ENCODE data around the gene NR2C2. TPM values are rescaled to one million over a fixed set of nuclear protein-coding genes. Genes with fewer than 3 reads are reported as not detected.

NR2C2 gene
- total RNA-seq, 1 experiment from 2014 or later: 46.8 TPM

GRCh38 chr3:15053541-15053940 lies 106.2 kb downstream of the NR2C2 start:
- no peak overlapping the region for H3K4me3 ChIP-seq (ENCODE audit: low read length)
- H3K36me3 ChIP-seq (ENCODE audit: insufficient read depth, low read length): peaks cover 55% of the 10 kb centered on the region; the same call in 1 of the 2 replicates
- no peak overlapping the region for H3K4me2 ChIP-seq (ENCODE audit: low read depth, low read length, poor library complexity, severe bottlenecking)
- H3K4me1 ChIP-seq (ENCODE audit: low read length): peaks cover 62% of the 10 kb centered on the region
- no peaks in the 10 kb centered on the region for H3K9me3 ChIP-seq (ENCODE audit: low read length)
- no peak overlapping the region for H3K9ac ChIP-seq (ENCODE audit: low read length)
- peaks cover 92% of the 10 kb centered on the region for H3K79me2 ChIP-seq (ENCODE audit: low read length)
- DNase-seq: no peak
- H3K9me2 ChIP-seq (replicated peaks; ENCODE audit: insufficient read depth, low read length): no peaks in the 10 kb centered on the region
- peaks cover 31% of the 10 kb centered on the region for H4K20me1 ChIP-seq (ENCODE audit: insufficient read depth, low read depth, low read length)
- H3K27me3 ChIP-seq (ENCODE audit: low read length): no peaks in the 10 kb centered on the region
- H3K27ac ChIP-seq (ENCODE audit: low read length): peak overlapping the region; percentile 43; the same call in 1 of the 2 replicates
- H2AFZ ChIP-seq (ENCODE audit: low read length): no peak overlapping the region

- H2AFZ ChIP-seq (ENCODE audit: low read length): no peak overlapping the region
- no peak overlapping the region for H3K9ac ChIP-seq (ENCODE audit: low read length)
- no peak overlapping the region for H3K4me2 ChIP-seq (ENCODE audit: low read depth, low read length, poor library complexity, severe bottlenecking)
- H3K9me3 ChIP-seq (ENCODE audit: low read length): no peaks in the 10 kb centered on the region
- H3K79me2 ChIP-seq (ENCODE audit: low read length): peaks cover 92% of the 10 kb centered on the region
- no peaks in the 10 kb centered on the region for H3K27me3 ChIP-seq (ENCODE audit: low read length)
- H4K20me1 ChIP-seq (ENCODE audit: insufficient read depth, low read depth, low read length): peaks cover 35% of the 10 kb centered on the region
- peaks cover 54% of the 10 kb centered on the region; the same call in 1 of the 2 replicates for H3K36me3 ChIP-seq (ENCODE audit: insufficient read depth, low read length)
- H3K4me1 ChIP-seq (ENCODE audit: low read length): peaks cover 54% of the 10 kb centered on the region
- H3K9me2 ChIP-seq (replicated peaks; ENCODE audit: insufficient read depth, low read length): no peaks in the 10 kb centered on the region
- no peak overlapping the region for H3K27ac ChIP-seq (ENCODE audit: low read length)
- no peak for DNase-seq
- H3K4me3 ChIP-seq (ENCODE audit: low read length): no peak overlapping the region
Measured at GRCh38 chr3:15055019-15055557, 107.7 kb downstream of the NR2C2 start.

GRCh38 chr3:15056676-15057404 lies 109.5 kb downstream of the NR2C2 start:
- Histone ChIP-seq H3K4me1 (ENCODE audit: low read length) (peaks cover 37% of the 10 kb centered on the region), H3K79me2 (ENCODE audit: low read length) (peaks cover 84% of the 10 kb centered on the region), H3K36me3 (ENCODE audit: insufficient read depth, low read length) (peaks cover 50% of the 10 kb centered on the region; the same call in 1 of the 2 replicates), H3K9ac (ENCODE audit: low read length) (no peak overlapping the region), H2AFZ (ENCODE audit: low read length) (no peak overlapping the region), H3K9me2 (replicated peaks; ENCODE audit: insufficient read depth, low read length) (no peaks in the 10 kb centered on the region), H3K27me3 (ENCODE audit: low read length) (no peaks in the 10 kb centered on the region), H3K4me3 (ENCODE audit: low read length) (no peak overlapping the region), H3K4me2 (ENCODE audit: low read depth, low read length, poor library complexity, severe bottlenecking) (no peak overlapping the region), H4K20me1 (ENCODE audit: insufficient read depth, low read depth, low read length) (peaks cover 31% of the 10 kb centered on the region), H3K27ac (ENCODE audit: low read length) (no peak overlapping the region), H3K9me3 (ENCODE audit: low read length) (no peaks in the 10 kb centered on the region)
- no peak for DNase-seq

DNA sequence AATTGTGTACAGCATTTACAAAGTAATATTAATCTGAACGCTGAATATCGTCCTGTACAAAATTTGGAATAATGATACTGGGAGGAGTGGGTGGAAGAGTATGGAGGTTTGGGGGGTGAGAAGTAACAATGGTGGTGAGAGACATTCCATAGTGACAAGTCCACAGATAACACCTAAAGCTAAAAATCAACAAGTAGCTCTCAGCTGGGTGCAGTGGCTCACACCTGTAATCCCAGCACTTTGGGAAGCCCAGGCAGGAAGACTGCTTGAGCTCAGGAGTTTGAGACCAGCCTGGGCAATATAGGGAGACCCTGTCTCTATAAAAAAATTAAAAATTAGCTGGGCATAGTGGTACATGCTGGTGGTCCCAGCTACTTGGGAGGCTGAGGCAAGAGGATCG lies 112.6 kb downstream of the NR2C2 start:
- Histone ChIP-seq H4K20me1 (ENCODE audit: insufficient read depth, low read depth, low read length) (peaks cover 35% of the 10 kb centered on the region), H3K4me2 (ENCODE audit: low read depth, low read length, poor library complexity, severe bottlenecking) (no peak overlapping the region), H3K4me1 (ENCODE audit: low read length) (peaks cover 23% of the 10 kb centered on the region), H3K27me3 (ENCODE audit: low read length) (no peaks in the 10 kb centered on the region), H3K27ac (ENCODE audit: low read length) (no peak overlapping the region), H3K79me2 (ENCODE audit: low read length) (peaks cover 76% of the 10 kb centered on the region), H3K9me3 (ENCODE audit: low read length) (no peaks in the 10 kb centered on the region), H3K4me3 (ENCODE audit: low read length) (no peak overlapping the region), H3K9me2 (replicated peaks; ENCODE audit: insufficient read depth, low read length) (no peaks in the 10 kb centered on the region), H3K9ac (ENCODE audit: low read length) (no peak overlapping the region), H2AFZ (ENCODE audit: low read length) (no peak overlapping the region), H3K36me3 (ENCODE audit: insufficient read depth, low read length) (peaks cover 36% of the 10 kb centered on the region; the same call in 1 of the 2 replicates)
- no peak for DNase-seq

- Histone ChIP-seq H3K9me2 (replicated peaks; ENCODE audit: insufficient read depth, low read length) (no peaks in the 10 kb centered on the region), H3K36me3 (ENCODE audit: insufficient read depth, low read length) (peaks cover 25% of the 10 kb centered on the region; the same call in 1 of the 2 replicates), H3K9me3 (ENCODE audit: low read length) (no peaks in the 10 kb centered on the region), H3K27me3 (ENCODE audit: low read length) (no peaks in the 10 kb centered on the region), H4K20me1 (ENCODE audit: insufficient read depth, low read depth, low read length) (peaks cover 27% of the 10 kb centered on the region), H3K27ac (ENCODE audit: low read length) (no peak overlapping the region), H3K9ac (ENCODE audit: low read length) (no peak overlapping the region), H3K4me1 (ENCODE audit: low read length) (peaks cover 18% of the 10 kb centered on the region), H2AFZ (ENCODE audit: low read length) (no peak overlapping the region), H3K4me2 (ENCODE audit: low read depth, low read length, poor library complexity, severe bottlenecking) (peak overlapping the region; percentile 79), H3K79me2 (ENCODE audit: low read length) (peaks cover 49% of the 10 kb centered on the region), H3K4me3 (ENCODE audit: low read length) (peak overlapping the region; percentile 86)
- DNase-seq: no peak
Measured at GRCh38 chr3:15063238-15063637, 115.9 kb downstream of the NR2C2 start.

GRCh38 chr3:15063656-15064286 lies 116.4 kb downstream of the NR2C2 start:
- H3K9me2 ChIP-seq (replicated peaks; ENCODE audit: insufficient read depth, low read length): no peaks in the 10 kb centered on the region
- H3K79me2 ChIP-seq (ENCODE audit: low read length): peaks cover 44% of the 10 kb centered on the region
- H3K27me3 ChIP-seq (ENCODE audit: low read length): no peaks in the 10 kb centered on the region
- peaks cover 20% of the 10 kb centered on the region; the same call in 1 of the 2 replicates for H3K36me3 ChIP-seq (ENCODE audit: insufficient read depth, low read length)
- peaks cover 25% of the 10 kb centered on the region for H4K20me1 ChIP-seq (ENCODE audit: insufficient read depth, low read depth, low read length)
- no peaks in the 10 kb centered on the region for H3K9me3 ChIP-seq (ENCODE audit: low read length)
- H3K9ac ChIP-seq (ENCODE audit: low read length): peak overlapping the region; percentile 96
- H3K4me1 ChIP-seq (ENCODE audit: low read length): peaks cover 18% of the 10 kb centered on the region
- no peak overlapping the region for H2AFZ ChIP-seq (ENCODE audit: low read length)
- H3K4me2 ChIP-seq (ENCODE audit: low read depth, low read length, poor library complexity, severe bottlenecking): peak overlapping the region; percentile 79
- H3K4me3 ChIP-seq (ENCODE audit: low read length): peak overlapping the region; percentile 86
- no peak for DNase-seq
- H3K27ac ChIP-seq (ENCODE audit: low read length): no peak overlapping the region; the same call in 1 of the 2 replicates

- Histone ChIP-seq H3K4me3 (ENCODE audit: low read length) (peak overlapping the region; percentile 86), H4K20me1 (ENCODE audit: insufficient read depth, low read depth, low read length) (peaks cover 19% of the 10 kb centered on the region), H3K4me1 (ENCODE audit: low read length) (peaks cover 18% of the 10 kb centered on the region), H3K4me2 (ENCODE audit: low read depth, low read length, poor library complexity, severe bottlenecking) (peak overlapping the region; percentile 79), H3K9ac (ENCODE audit: low read length) (peak overlapping the region; percentile 96), H3K9me3 (ENCODE audit: low read length) (no peaks in the 10 kb centered on the region), H3K9me2 (replicated peaks; ENCODE audit: insufficient read depth, low read length) (no peaks in the 10 kb centered on the region), H3K36me3 (ENCODE audit: insufficient read depth, low read length) (peaks cover 16% of the 10 kb centered on the region; the same call in 1 of the 2 replicates), H3K27ac (ENCODE audit: low read length) (peak overlapping the region; percentile 66), H2AFZ (ENCODE audit: low read length) (no peak overlapping the region), H3K79me2 (ENCODE audit: low read length) (peaks cover 38% of the 10 kb centered on the region), H3K27me3 (ENCODE audit: low read length) (no peaks in the 10 kb centered on the region)
- DNase-seq: peak; percentile 73
Measured at GRCh38 chr3:15064299-15064834, 117.0 kb downstream of the NR2C2 start.

Measured in Karpas-422 (cell line).